GM19025 (cell line): ENCODE results near the gene BAZ1A.
A peak's percentile ranks its signal among the peaks of the same experiment; 100 is the strongest.

Source experiments
- ATAC-seq: cut with Tn5 transposase; IDR thresholded peaks from one replicate; pipeline ENCODE4 v1.9.1; 2021; ENCODE audit warnings: mild to moderate bottlenecking, low read depth, moderate library complexity; ENCODE audit not compliant: unreplicated experiment

Gene BAZ1A

GRCh38 chr14:34732802-34733201, 142.4 kb downstream of the BAZ1A start:
- ATAC-seq: no peak

- no peak for ATAC-seq
These were observed 151.3 kb downstream of the BAZ1A start for GRCh38 chr14:34723867-34724266.

- ATAC-seq: no peak
These were observed 152.2 kb downstream of the BAZ1A start for GRCh38 chr14:34722723-34723545.

GRCh38 chr14:34721129-34721528, 154.0 kb downstream of the BAZ1A start:
- no peak for ATAC-seq

- no peak for ATAC-seq
These were observed 156.3 kb downstream of the BAZ1A start for GRCh38 chr14:34718750-34719304.

- ATAC-seq: no peak
These were observed 159.9 kb downstream of the BAZ1A start for GRCh38 chr14:34715127-34715863.

GRCh38 chr14:34714320-34715126, 160.6 kb downstream of the BAZ1A start, which contains the start of gene CFL2:
TSS of gene CFL2 (minus strand) at chr14:34714593. CDS start at chr14:34714540, 53 bp downstream.
- ATAC-seq: peak; percentile 88

- no peak for ATAC-seq
These were observed 161.4 kb downstream of the BAZ1A start for GRCh38 chr14:34713681-34714319.

- ATAC-seq: no peak
These were observed 162.0 kb downstream of the BAZ1A start for GRCh38 chr14:34713122-34713680.

GRCh38 chr14:34711796-34712712, 163.1 kb downstream of the BAZ1A start:
- no peak for ATAC-seq

GRCh38 chr14:34711169-34711568, 164.0 kb downstream of the BAZ1A start:
- ATAC-seq: no peak

- no peak for ATAC-seq
These were observed 164.4 kb downstream of the BAZ1A start for GRCh38 chr14:34710744-34711143.

- no peak for ATAC-seq
These were observed 165.2 kb downstream of the BAZ1A start for GRCh38 chr14:34710006-34710405.

- ATAC-seq: no peak
These were observed 167.4 kb downstream of the BAZ1A start for GRCh38 chr14:34707722-34708121.
